Erythroblast (primary cell): ENCODE results near the gene NAB2.

ENCODE experiments used
- GATA1 ChIP-seq: IDR thresholded peaks from 2 replicates; pipeline ENCODE4 v1.6.1; 2011; ENCODE audit warnings: low read depth, mild to moderate bottlenecking, control low read depth, low read length, moderate library complexity
- POLR2A ChIP-seq: IDR thresholded peaks from 2 replicates; pipeline ENCODE4 v1.6.1; 2011; ENCODE audit warnings: mild to moderate bottlenecking, low read length

GRCh38 chr12:57101892-57102695 is 13.2 kb downstream of the NAB2 start:
- TF ChIP-seq POLR2A, result no peak
- TF ChIP-seq GATA1, result no peak
